Keratinocyte (primary cell): ENCODE data around the gene PIEZO1. TPM values are rescaled to one million over a fixed set of nuclear protein-coding genes. Genes with fewer than 3 reads are reported as not detected.

Experiments
- DNase-seq: peaks from one replicate; pipeline ENCODE4 v3.0.0-alpha.2; 2011; ENCODE audit warnings: low read depth, missing footprints, low spot score
- FAIRE-seq: peaks from 2 replicates; lab custom pipeline; 2011; peaks lifted over from hg19 to GRCh38; lab: Jason Lieb, UNC
- H2AFZ ChIP-seq: 2 replicates; pipeline ENCODE4 v1.6.0; 2012; ENCODE audit warnings: low read length, control low read depth, inconsistent platforms; ENCODE audit not compliant: control insufficient read depth
- H3K27ac ChIP-seq: 2 replicates; pipeline ENCODE4 v1.5.1; 2011; ENCODE audit warnings: low read length; ENCODE audit not compliant: control insufficient read depth, insufficient read depth
- H3K27me3 ChIP-seq: 3 replicates; pipeline ENCODE4 v1.6.0; 2011; ENCODE audit warnings: low read length; ENCODE audit not compliant: control insufficient read depth, insufficient read depth; ENCODE audit errors: extremely low read depth
- H3K36me3 ChIP-seq, 2 experiments: 2 replicates in 1 of 2; 3 replicates in 1 of 2; pipeline ENCODE4 v1.5.1; 2011; ENCODE audit warnings: low read length in 2 of 2, mild to moderate bottlenecking in 1 of 2; ENCODE audit not compliant: control insufficient read depth in 2 of 2, insufficient read depth in 2 of 2; ENCODE audit errors: extremely low read depth in 1 of 2
- H3K4me1 ChIP-seq: 3 replicates; pipeline ENCODE4 v1.5.1; 2011; ENCODE audit warnings: low read length; ENCODE audit not compliant: control insufficient read depth, insufficient read depth; ENCODE audit errors: extremely low read depth
- H3K4me2 ChIP-seq: 3 replicates; pipeline ENCODE4 v1.6.0; 2011; ENCODE audit warnings: low read depth, low read length; ENCODE audit not compliant: control insufficient read depth, insufficient read depth; ENCODE audit errors: extremely low read depth
- H3K4me3 ChIP-seq, 3 experiments: fragments of 200-600 bp in 1 of 3; sonication (generic) in 1 of 3; 2 replicates in 2 of 3; 3 replicates in 1 of 3; pipeline ENCODE4 v1.5.1; 2011 to 2016; ENCODE audit warnings: low read length in 3 of 3, mild to moderate bottlenecking in 3 of 3, control low read depth in 2 of 3, inconsistent platforms in 1 of 3, low read depth in 1 of 3, mixed read lengths in 1 of 3, mixed run types in 1 of 3, moderate library complexity in 1 of 3; ENCODE audit not compliant: control insufficient read depth in 2 of 3, insufficient read depth in 2 of 3; ENCODE audit errors: extremely low read depth in 1 of 3
- H3K79me2 ChIP-seq: 2 replicates; pipeline ENCODE4 v1.6.0; 2012; ENCODE audit warnings: low read length; ENCODE audit not compliant: control insufficient read depth, insufficient read depth
- H3K9ac ChIP-seq: 3 replicates; pipeline ENCODE4 v1.6.0; 2011; ENCODE audit warnings: low read length; ENCODE audit not compliant: control insufficient read depth, insufficient read depth; ENCODE audit errors: extremely low read depth
- H3K9me1 ChIP-seq: 3 replicates; pipeline ENCODE4 v1.6.0; 2011; ENCODE audit warnings: low read length; ENCODE audit not compliant: control insufficient read depth, insufficient read depth; ENCODE audit errors: extremely low read depth
- H3K9me3 ChIP-seq: 2 replicates; pipeline ENCODE4 v1.5.1; 2012; ENCODE audit warnings: low read depth, low read length; ENCODE audit not compliant: control insufficient read depth
- H4K20me1 ChIP-seq: 3 replicates; pipeline ENCODE4 v1.6.0; 2011; ENCODE audit warnings: low read length; ENCODE audit not compliant: control insufficient read depth, insufficient read depth; ENCODE audit errors: extremely low read depth
- CTCF ChIP-seq, 3 experiments: IDR thresholded peaks in 1 of 3; conservative IDR thresholded peaks in 1 of 3; optimal IDR thresholded peaks in 1 of 3; 2 replicates in 2 of 3; 3 replicates in 1 of 3; pipeline versions ENCODE3 to v1.5.1; 2011; ENCODE audit warnings: low read length in 3 of 3, mild to moderate bottlenecking in 3 of 3, moderate library complexity in 2 of 3, control low read depth in 1 of 3, inconsistent platforms in 1 of 3; ENCODE audit not compliant: insufficient read depth in 2 of 3; ENCODE audit errors: extremely low read depth in 1 of 3
- EZH2 ChIP-seq: IDR thresholded peaks from one replicate; pipeline ENCODE4 v1.6.1; 2012; ENCODE audit warnings: inconsistent platforms, mild to moderate bottlenecking, low read length, moderate library complexity
- dilution Hi-C: fragments of 300-500 bp; cut with MboI; formaldehyde crosslinking; loops from one replicate; pipeline ENCODE4 v1.7.0; 2020; ENCODE audit warnings: low sequenced_read_pairs; ENCODE audit not compliant: extremely low pct_ligation_motif_present
- polyA plus RNA-seq, 5 experiments: library from polyadenylated mRNA; depleted of rRNA in 3 of 5; stranded (reverse) in 3 of 5; stranded (forward) in 1 of 5; unstranded in 1 of 5; fragments of >200 nt; gene quantifications; 1 replicate in 1 of 5; 2 replicates in 3 of 5; 3 replicates in 1 of 5; pipeline versions ENCODE4 v1.2.1 to v1.2.3, GENCODE V29; 2011 to 2012; ENCODE audit warnings: missing spikeins in 2 of 5, low read depth in 1 of 5, low replicate concordance in 1 of 5

Gene PIEZO1
- polyA plus RNA-seq, 1 donor (not counting 4 experiments of a cell fraction or from before 2014, with no cell fraction given) = 62.8 TPM

GRCh38 chr16:88813269-88814143 lies 28.5 kb upstream of the PIEZO1 start:
- Histone ChIP-seq H3K27me3 (no peaks in the 10 kb centered on the region), H3K4me2 (no peak overlapping the region), H3K9me3 (no peaks in the 10 kb centered on the region), H3K9me1 (peaks cover 4% of the 10 kb centered on the region), H3K79me2 (peaks cover 19% of the 10 kb centered on the region), H4K20me1 (no peaks in the 10 kb centered on the region), H3K4me3 (no peak overlapping the region), H3K36me3 (peaks cover 5 to 11% of the 10 kb centered on the region in 2 experiments), H3K27ac (no peak overlapping the region), H3K4me1 (peaks cover 33% of the 10 kb centered on the region), H2AFZ (no peak overlapping the region), H3K9ac (no peak overlapping the region)
- dilution Hi-C loops = no loop called here
- DNase-seq (no peak), FAIRE-seq (no peak)
- TF ChIP-seq CTCF (optimal IDR thresholded peaks at IDR 0.05 in 1 of 3, IDR thresholded peaks at IDR 0.05 in 1 of 3, conservative IDR thresholded peaks at IDR 0.05 in 1 of 3; ENCODE audit: extremely low read depth in 1 of 3, insufficient read depth in 2 of 3, low read length in 3 of 3) (no peak), EZH2 (no peak)

DNA sequence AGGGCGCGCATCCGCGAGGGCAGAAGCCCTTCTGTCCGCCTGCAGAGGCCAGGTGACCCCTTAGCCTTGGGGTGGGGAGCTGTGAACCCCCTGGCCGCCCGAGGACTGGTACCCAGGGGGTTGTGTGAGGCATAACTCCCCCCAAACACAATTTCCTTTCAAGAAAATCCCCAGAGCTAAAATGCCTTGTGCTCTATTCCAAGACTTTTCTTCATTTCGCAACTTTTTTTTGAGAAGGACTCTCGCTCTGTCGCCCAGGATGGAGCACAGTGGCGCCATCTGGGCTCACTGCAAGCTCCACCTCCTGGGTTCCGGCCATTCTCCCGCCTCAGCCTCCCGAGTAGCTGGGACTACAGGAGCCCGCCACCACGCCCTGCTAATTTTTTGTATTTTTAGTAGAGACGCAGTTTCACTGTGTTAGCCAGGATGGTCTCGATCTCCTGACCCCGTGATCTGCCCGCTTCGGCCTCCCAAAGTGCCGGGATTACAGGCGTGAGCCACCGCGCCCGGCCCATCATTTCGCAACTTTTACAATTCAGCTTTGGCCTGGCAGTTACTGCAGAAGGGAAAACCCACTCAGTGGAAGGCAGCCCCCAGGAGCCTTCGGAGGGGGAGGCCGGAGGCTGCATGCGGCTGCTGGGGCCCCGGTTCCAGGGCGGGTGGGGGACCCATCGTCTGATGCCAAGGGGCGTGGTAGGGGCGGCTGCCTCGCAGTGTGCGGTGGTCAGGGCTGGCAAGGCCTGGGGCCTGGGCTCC lies 27.7 kb upstream of the PIEZO1 start:
- DNase-seq (no peak), FAIRE-seq (no peak)
- Histone ChIP-seq H3K4me2 (peak overlapping the region; percentile 96), H3K79me2 (peaks cover 19% of the 10 kb centered on the region), H3K4me3 (peak overlapping the region; percentile 71 to 78 (median 77)), H3K27ac (no peak overlapping the region), H4K20me1 (no peaks in the 10 kb centered on the region), H3K9me1 (peaks cover 4% of the 10 kb centered on the region), H3K4me1 (peaks cover 33% of the 10 kb centered on the region), H3K9me3 (no peaks in the 10 kb centered on the region), H2AFZ (peak overlapping the region; percentile 84), H3K9ac (peak overlapping the region; percentile 84), H3K27me3 (no peaks in the 10 kb centered on the region), H3K36me3 (peaks cover 11% of the 10 kb centered on the region in 2 experiments)
- dilution Hi-C loops = no loop called here
- TF ChIP-seq EZH2 (no peak), CTCF (optimal IDR thresholded peaks at IDR 0.05 in 1 of 3, IDR thresholded peaks at IDR 0.05 in 1 of 3, conservative IDR thresholded peaks at IDR 0.05 in 1 of 3; ENCODE audit: extremely low read depth in 1 of 3, insufficient read depth in 2 of 3, low read length in 3 of 3) (no peak)
